Activated T-cell treated with anti-CD3 and anti-CD28 coated beads, Interleukin-2, amount 50 U/mL, for 72 hours (primary cell): ENCODE data around the gene ARHGAP32. TPM values are rescaled to one million over a fixed set of nuclear protein-coding genes. Genes with fewer than 3 reads are reported as not detected.

Experiments used
- ATAC-seq, 2 donors: fragments of 150-1000 bp; cut with Tn5 transposase; replicated peaks in 1 of 2; 2 replicates each; pipeline ENCODE4 v1.10.0; 2021; ENCODE audit warnings: moderate library complexity in 2 of 2, mild to moderate bottlenecking in 1 of 2
- DNase-seq, 2 donors: peaks; one replicate each; pipeline ENCODE4 v3.0.0; 2021 to 2022; ENCODE audit warnings: mixed read lengths in 1 of 2
- H3K27ac Mint-ChIP-seq: one replicate; pipeline ENCODE4 v1.8.0; 2022; ENCODE audit warnings: mild to moderate bottlenecking, moderate library complexity, mixed read lengths
- H3K27me3 Mint-ChIP-seq: one replicate; pipeline ENCODE4 v1.8.0; 2022; ENCODE audit warnings: low read depth, mixed read lengths
- H3K36me3 Mint-ChIP-seq, 2 donors: one replicate each; pipeline ENCODE4 v1.8.0; 2022; ENCODE audit warnings: mixed read lengths in 2 of 2, mild to moderate bottlenecking in 1 of 2; ENCODE audit not compliant: insufficient read depth in 2 of 2
- H3K4me1 Mint-ChIP-seq: one replicate; pipeline ENCODE4 v1.8.0; 2022; ENCODE audit warnings: low read depth, mixed read lengths
- H3K4me3 Mint-ChIP-seq, 2 donors: one replicate each; pipeline ENCODE4 v1.8.0; 2022; ENCODE audit warnings: mild to moderate bottlenecking in 2 of 2, mixed read lengths in 2 of 2, moderate library complexity in 2 of 2
- H3K9me3 Mint-ChIP-seq, 2 donors: one replicate each; pipeline ENCODE4 v1.8.0; 2022; ENCODE audit warnings: mixed read lengths in 2 of 2
- total RNA-seq, 2 donors: library from RNA; stranded (reverse); gene quantifications; one replicate each; pipeline ENCODE4 v1.2.3, GENCODE V29; 2022

Gene ARHGAP32
- total RNA-seq, 2 donors from 2014 or later = 10.9 TPM

- ATAC-seq = no peak
- Mint-ChIP-seq H3K4me3 (no peak overlapping the region), H3K9me3 (peaks cover 4 to 7% of the 10 kb centered on the region in 2 donors), H3K27me3 (no peaks in the 10 kb centered on the region), H3K36me3 (peaks cover 0 to 3% of the 10 kb centered on the region in 2 donors), H3K27ac (no peak overlapping the region), H3K4me1 (no peaks in the 10 kb centered on the region)
- no peak for DNase-seq
Measured at GRCh38 chr11:129075757-129076156, 116.4 kb downstream of the ARHGAP32 start.

DNA sequence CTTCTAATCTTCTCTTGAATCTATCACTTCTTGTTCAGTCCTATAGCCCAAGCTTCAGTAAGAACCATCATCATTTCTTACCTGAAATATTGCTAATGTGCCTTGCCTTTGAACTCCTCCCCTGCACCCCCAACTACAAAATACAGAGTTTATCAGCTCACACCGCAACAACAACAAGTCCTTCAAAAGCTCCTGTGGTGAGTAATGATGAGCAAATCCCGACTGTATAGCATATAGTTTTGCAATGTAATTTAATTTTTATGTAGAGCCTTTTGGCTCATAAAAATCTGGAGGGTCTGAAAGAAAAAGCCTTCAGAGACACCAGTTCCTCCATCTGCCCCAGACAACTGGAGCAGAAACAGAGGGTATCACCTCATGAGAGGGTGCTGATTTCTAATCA, 124.7 kb downstream of the ARHGAP32 start:
- Mint-ChIP-seq H3K4me3 (no peak overlapping the region), H3K4me1 (no peaks in the 10 kb centered on the region), H3K9me3 (no peaks in the 10 kb centered on the region), H3K36me3 (no peaks in the 10 kb centered on the region), H3K27ac (no peak overlapping the region), H3K27me3 (no peaks in the 10 kb centered on the region)
- ATAC-seq = no peak
- no peak for DNase-seq

DNA sequence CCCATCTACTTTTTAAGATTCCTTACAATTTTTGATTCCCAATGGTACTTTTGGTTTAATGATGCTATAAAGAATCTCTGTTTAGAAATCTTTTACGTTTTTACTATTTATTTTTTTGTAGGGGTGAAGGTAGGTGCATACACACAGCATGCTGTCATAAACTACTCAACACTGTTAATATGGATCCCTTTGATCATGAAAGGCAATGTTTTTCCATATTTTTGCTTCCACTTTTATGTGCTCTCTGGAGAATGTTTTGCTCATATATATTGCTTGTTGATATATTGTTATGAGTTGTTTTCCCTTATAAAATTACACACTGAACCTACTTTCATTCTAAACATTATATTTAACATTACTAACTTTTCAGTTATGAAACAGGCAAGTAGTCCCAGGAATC, 125.9 kb downstream of the ARHGAP32 start:
- Mint-ChIP-seq H3K4me1 (no peaks in the 10 kb centered on the region), H3K9me3 (no peaks in the 10 kb centered on the region), H3K4me3 (no peak overlapping the region), H3K27ac (no peak overlapping the region), H3K27me3 (no peaks in the 10 kb centered on the region), H3K36me3 (no peaks in the 10 kb centered on the region)
- no peak for ATAC-seq
- DNase-seq = no peak

DNA sequence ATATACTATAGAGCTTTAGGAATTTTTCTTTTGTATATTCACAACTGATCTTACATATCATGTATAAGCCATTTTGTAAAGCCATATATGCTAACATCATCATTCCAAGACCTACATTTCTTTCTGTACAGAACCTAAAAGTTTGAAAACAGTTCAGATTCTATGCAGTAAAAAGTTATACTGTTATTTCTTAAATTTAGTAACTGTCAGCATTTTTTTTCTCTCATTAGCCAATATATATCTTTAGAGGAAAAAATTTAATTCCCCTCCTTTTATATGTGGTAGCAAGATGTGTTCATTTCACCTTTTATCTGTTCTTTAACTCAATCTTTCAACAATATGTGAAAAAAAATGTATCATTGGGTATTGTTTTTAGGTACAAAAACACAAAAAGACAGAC, 129.0 kb downstream of the ARHGAP32 start:
- no peak for ATAC-seq
- Mint-ChIP-seq H3K27ac (no peak overlapping the region), H3K4me3 (no peak overlapping the region), H3K4me1 (no peaks in the 10 kb centered on the region), H3K27me3 (no peaks in the 10 kb centered on the region), H3K9me3 (no peaks in the 10 kb centered on the region), H3K36me3 (no peaks in the 10 kb centered on the region)
- no peak for DNase-seq

DNA sequence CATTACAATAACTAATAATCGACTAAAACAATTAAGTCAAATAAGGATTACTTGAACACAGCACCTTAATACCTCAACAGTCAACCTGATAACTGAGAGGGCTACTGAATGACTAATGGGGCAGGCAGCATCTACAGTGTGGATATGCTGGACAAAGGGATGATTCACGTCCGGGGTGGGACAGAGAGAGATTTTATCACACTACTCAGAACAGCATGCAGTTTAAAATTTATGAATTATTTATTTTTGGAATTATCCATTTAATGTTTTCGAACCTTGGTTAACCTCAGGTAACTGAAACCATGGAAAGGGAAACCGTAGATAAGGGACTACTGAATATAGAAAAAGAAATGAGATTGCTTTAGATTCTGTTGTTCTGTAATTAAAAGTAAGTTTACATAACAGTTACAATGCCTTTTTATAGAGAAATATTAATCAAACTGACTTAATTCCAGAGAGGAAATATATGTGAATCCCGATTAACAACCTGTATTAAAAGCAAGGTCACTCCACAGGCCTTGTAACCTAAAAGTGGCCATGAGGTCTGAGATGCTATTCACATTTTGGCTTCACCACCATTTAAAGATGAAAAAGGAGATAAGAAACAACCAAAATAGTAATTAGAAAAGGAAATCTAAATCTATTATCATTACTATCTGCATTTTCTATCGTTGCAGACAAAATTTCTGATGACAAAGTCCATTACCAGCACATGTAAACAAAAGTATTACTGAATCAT, 130.5 kb downstream of the ARHGAP32 start:
- no peaks in the 10 kb centered on the region for H3K27me3 Mint-ChIP-seq
- H3K4me3 Mint-ChIP-seq = no peak overlapping the region
- ATAC-seq (no peak), DNase-seq (no peak)
- H3K4me1 Mint-ChIP-seq = no peaks in the 10 kb centered on the region
- H3K9me3 Mint-ChIP-seq = no peaks in the 10 kb centered on the region
- no peaks in the 10 kb centered on the region for H3K36me3 Mint-ChIP-seq
- no peak overlapping the region for H3K27ac Mint-ChIP-seq

DNA sequence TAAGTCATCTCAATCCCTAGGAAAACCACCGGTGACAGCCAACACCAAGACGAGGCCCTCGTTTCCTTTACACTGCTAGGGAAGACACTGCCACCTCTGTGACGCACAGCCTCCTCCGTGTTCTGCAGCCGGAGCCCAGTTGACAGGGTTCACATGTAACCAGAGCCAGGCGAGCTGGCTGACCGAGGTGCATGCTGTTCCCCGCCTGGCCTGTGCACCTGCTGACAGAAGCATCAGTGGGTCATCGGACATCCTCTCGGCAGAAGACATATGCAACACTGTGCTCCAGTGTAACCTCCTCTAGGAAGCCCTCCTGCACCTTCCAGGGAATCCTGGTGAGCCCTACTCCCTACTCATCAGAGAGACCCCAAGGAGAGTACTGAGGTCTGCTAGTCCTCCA, 135.2 kb downstream of the ARHGAP32 start:
- H3K36me3 Mint-ChIP-seq = no peaks in the 10 kb centered on the region
- H3K4me3 Mint-ChIP-seq = no peak overlapping the region
- no peaks in the 10 kb centered on the region for H3K9me3 Mint-ChIP-seq
- no peak for ATAC-seq
- no peak overlapping the region for H3K27ac Mint-ChIP-seq
- H3K27me3 Mint-ChIP-seq = no peaks in the 10 kb centered on the region
- DNase-seq = no peak
- no peaks in the 10 kb centered on the region for H3K4me1 Mint-ChIP-seq

- H3K27me3 Mint-ChIP-seq = no peaks in the 10 kb centered on the region
- ATAC-seq (no peak), DNase-seq (no peak)
- no peaks in the 10 kb centered on the region for H3K4me1 Mint-ChIP-seq
- H3K27ac Mint-ChIP-seq = no peak overlapping the region
- H3K9me3 Mint-ChIP-seq = no peaks in the 10 kb centered on the region
- no peak overlapping the region for H3K4me3 Mint-ChIP-seq
- H3K36me3 Mint-ChIP-seq = no peaks in the 10 kb centered on the region
Measured at GRCh38 chr11:129055196-129055595, 136.9 kb downstream of the ARHGAP32 start.

- Mint-ChIP-seq H3K4me1 (no peaks in the 10 kb centered on the region), H3K9me3 (no peaks in the 10 kb centered on the region), H3K36me3 (no peaks in the 10 kb centered on the region), H3K4me3 (no peak overlapping the region), H3K27ac (no peak overlapping the region), H3K27me3 (no peaks in the 10 kb centered on the region)
- no peak for DNase-seq
- no peak for ATAC-seq
Measured at GRCh38 chr11:129048911-129049310, 143.2 kb downstream of the ARHGAP32 start.

GRCh38 chr11:129045150-129045549, 147.0 kb downstream of the ARHGAP32 start:
- DNase-seq (no peak), ATAC-seq (no peak)
- no peaks in the 10 kb centered on the region for H3K36me3 Mint-ChIP-seq
- H3K4me1 Mint-ChIP-seq = no peaks in the 10 kb centered on the region
- H3K9me3 Mint-ChIP-seq = no peaks in the 10 kb centered on the region
- no peak overlapping the region for H3K27ac Mint-ChIP-seq
- no peak overlapping the region for H3K4me3 Mint-ChIP-seq
- H3K27me3 Mint-ChIP-seq = no peaks in the 10 kb centered on the region

- DNase-seq = no peak
- Mint-ChIP-seq H3K36me3 (peaks cover 0 to 2% of the 10 kb centered on the region in 2 donors), H3K4me3 (no peak overlapping the region), H3K9me3 (peaks cover 0 to 2% of the 10 kb centered on the region in 2 donors), H3K4me1 (no peaks in the 10 kb centered on the region), H3K27ac (no peak overlapping the region), H3K27me3 (no peaks in the 10 kb centered on the region)
- ATAC-seq = no peak
Measured at GRCh38 chr11:129042503-129042902, 149.6 kb downstream of the ARHGAP32 start.

GRCh38 chr11:129041611-129042018, 150.5 kb downstream of the ARHGAP32 start:
- DNase-seq = no peak
- Mint-ChIP-seq H3K9me3 (peaks cover 0 to 2% of the 10 kb centered on the region in 2 donors), H3K27me3 (no peaks in the 10 kb centered on the region), H3K4me1 (no peaks in the 10 kb centered on the region), H3K4me3 (no peak overlapping the region), H3K27ac (no peak overlapping the region), H3K36me3 (peaks cover 0 to 2% of the 10 kb centered on the region in 2 donors)
- no peak for ATAC-seq

- Mint-ChIP-seq H3K4me3 (no peak overlapping the region), H3K9me3 (peaks cover 0 to 2% of the 10 kb centered on the region in 2 donors), H3K27ac (no peak overlapping the region), H3K36me3 (peaks cover 0 to 2% of the 10 kb centered on the region in 2 donors), H3K27me3 (no peaks in the 10 kb centered on the region), H3K4me1 (no peaks in the 10 kb centered on the region)
- DNase-seq = no peak
- ATAC-seq = no peak
Measured at GRCh38 chr11:129040934-129041333, 151.2 kb downstream of the ARHGAP32 start.

DNA sequence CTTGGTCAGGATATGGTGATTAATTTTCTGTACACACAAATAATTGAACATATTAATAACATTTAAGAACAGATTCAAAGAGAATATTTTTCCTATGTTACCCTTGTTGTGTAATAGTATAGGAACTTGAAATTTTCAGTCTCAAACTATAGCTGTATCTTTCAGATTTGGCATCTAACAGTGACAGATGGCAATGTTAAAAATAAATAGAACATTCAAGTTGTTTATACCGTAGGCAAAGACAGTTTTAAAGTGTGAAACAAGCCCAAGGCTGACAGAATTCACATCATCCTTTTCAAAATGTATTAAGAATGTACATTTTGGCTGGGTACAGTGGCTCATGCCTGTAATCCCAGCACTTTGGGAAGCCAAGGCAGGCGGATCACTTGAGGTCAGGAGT, 156.9 kb downstream of the ARHGAP32 start:
- Mint-ChIP-seq H3K27ac (no peak overlapping the region), H3K36me3 (peaks cover 0 to 3% of the 10 kb centered on the region in 2 donors), H3K4me3 (no peak overlapping the region), H3K4me1 (no peaks in the 10 kb centered on the region), H3K27me3 (no peaks in the 10 kb centered on the region), H3K9me3 (peaks cover 0 to 2% of the 10 kb centered on the region in 2 donors)
- ATAC-seq (no peak), DNase-seq (no peak)

- Mint-ChIP-seq H3K36me3 (peaks cover 0 to 3% of the 10 kb centered on the region in 2 donors), H3K27me3 (no peaks in the 10 kb centered on the region), H3K9me3 (peaks cover 0 to 2% of the 10 kb centered on the region in 2 donors), H3K4me1 (no peaks in the 10 kb centered on the region), H3K4me3 (no peak overlapping the region), H3K27ac (no peak overlapping the region)
- no peak for ATAC-seq
- no peak for DNase-seq
Measured at GRCh38 chr11:129034001-129034400, 158.1 kb downstream of the ARHGAP32 start.
